Measurements from ENCODE around the gene HLA-B. TPM values are rescaled to one million over a fixed set of nuclear protein-coding genes. Genes with fewer than 3 reads are reported as not detected.

HLA-B gene
- total RNA-seq, 1 experiment from 2014 or later = 55.4 TPM

GRCh38 chr6:31350196-31351032, 6.6 kb downstream of the HLA-B start:
- Histone ChIP-seq H3K4me1 (ENCODE audit: insufficient read depth, low read length) (no peaks in the 10 kb centered on the region), H2AFZ (ENCODE audit: low read length) (no peak overlapping the region), H3K4me3 (ENCODE audit: low read length) (no peak overlapping the region), H3K27me3 (ENCODE audit: low read length) (0 out of 2 replicates have a peak, but pooled peaks cover 6% of the 10 kb centered on the region), H3K79me2 (ENCODE audit: low read length) (no peaks in the 10 kb centered on the region), H3K9me2 (replicated peaks; ENCODE audit: low read length) (no peaks in the 10 kb centered on the region), H3F3A (ENCODE audit: low read length, unreplicated experiment) (no peaks in the 10 kb centered on the region), H4K20me1 (ENCODE audit: low read length) (no peaks in the 10 kb centered on the region), H3K27ac (ENCODE audit: low read length) (no peak overlapping the region), H3K9ac (ENCODE audit: low read length) (no peak overlapping the region), H3K36me3 (ENCODE audit: low read depth, low read length) (no peaks in the 10 kb centered on the region), H3K4me2 (ENCODE audit: low read length) (no peak overlapping the region), H3K9me3 (ENCODE audit: low read length) (no peaks in the 10 kb centered on the region)
- BruUV-seq (replicated peaks) = no TSS peak
- ATAC-seq (no peak), DNase-seq (no peak)
- POLR2A ChIA-PET (ENCODE audit: unreplicated experiment) = no interaction called here
- intact Hi-C loops (cut with micrococcal nuclease) = no loop called here
- TF ChIP-seq, protein P1, sequence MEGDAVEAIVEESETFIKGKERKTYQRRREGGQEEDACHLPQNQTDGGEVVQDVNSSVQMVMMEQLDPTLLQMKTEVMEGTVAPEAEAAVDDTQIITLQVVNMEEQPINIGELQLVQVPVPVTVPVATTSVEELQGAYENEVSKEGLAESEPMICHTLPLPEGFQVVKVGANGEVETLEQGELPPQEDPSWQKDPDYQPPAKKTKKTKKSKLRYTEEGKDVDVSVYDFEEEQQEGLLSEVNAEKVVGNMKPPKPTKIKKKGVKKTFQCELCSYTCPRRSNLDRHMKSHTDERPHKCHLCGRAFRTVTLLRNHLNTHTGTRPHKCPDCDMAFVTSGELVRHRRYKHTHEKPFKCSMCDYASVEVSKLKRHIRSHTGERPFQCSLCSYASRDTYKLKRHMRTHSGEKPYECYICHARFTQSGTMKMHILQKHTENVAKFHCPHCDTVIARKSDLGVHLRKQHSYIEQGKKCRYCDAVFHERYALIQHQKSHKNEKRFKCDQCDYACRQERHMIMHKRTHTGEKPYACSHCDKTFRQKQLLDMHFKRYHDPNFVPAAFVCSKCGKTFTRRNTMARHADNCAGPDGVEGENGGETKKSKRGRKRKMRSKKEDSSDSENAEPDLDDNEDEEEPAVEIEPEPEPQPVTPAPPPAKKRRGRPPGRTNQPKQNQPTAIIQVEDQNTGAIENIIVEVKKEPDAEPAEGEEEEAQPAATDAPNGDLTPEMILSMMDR (conservative IDR thresholded peaks at IDR 0.05; ENCODE audit: low read depth, low read length) = no peak
- no peak for TF ChIP-seq EZH2 (IDR thresholded peaks at IDR 0.05; ENCODE audit: low read length, unreplicated experiment)
- no peak for TF ChIP-seq EZH2phosphoT487 (IDR thresholded peaks at IDR 0.05; ENCODE audit: borderline replicate concordance, low read length)
- CTCF ChIA-PET = no interaction called here

DNA sequence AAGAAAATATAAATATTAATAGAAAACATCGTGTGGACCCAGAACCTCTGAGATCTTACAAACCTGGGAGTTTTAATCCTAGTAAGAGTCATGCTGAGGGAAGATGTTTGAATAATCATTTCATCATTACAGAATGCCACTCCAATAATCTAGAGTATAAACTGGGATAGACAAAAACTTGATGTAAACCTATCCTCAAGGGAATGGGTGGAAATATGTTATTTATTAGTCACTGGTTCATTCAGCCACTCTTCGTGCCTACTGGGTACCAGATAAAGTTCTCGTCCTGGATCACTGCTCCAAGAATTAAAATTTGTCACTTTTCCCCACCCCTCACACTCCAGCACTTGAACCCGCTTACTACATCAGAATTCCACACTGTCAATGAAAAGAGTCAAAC, 7.7 kb downstream of the HLA-B start:
- no peak for TF ChIP-seq EZH2phosphoT487 (IDR thresholded peaks at IDR 0.05; ENCODE audit: borderline replicate concordance, low read length)
- TF ChIP-seq EZH2 (IDR thresholded peaks at IDR 0.05; ENCODE audit: low read length, unreplicated experiment) = no peak
- TF ChIP-seq, protein P1 (conservative IDR thresholded peaks at IDR 0.05; ENCODE audit: low read depth, low read length) = no peak
- Histone ChIP-seq H3K36me3 (ENCODE audit: low read depth, low read length) (no peaks in the 10 kb centered on the region), H2AFZ (ENCODE audit: low read length) (no peak overlapping the region), H3K4me1 (ENCODE audit: insufficient read depth, low read length) (no peaks in the 10 kb centered on the region), H3K9me3 (ENCODE audit: low read length) (no peaks in the 10 kb centered on the region), H3K9me2 (replicated peaks; ENCODE audit: low read length) (no peaks in the 10 kb centered on the region), H3K27me3 (ENCODE audit: low read length) (0 out of 2 replicates have a peak, but pooled peaks cover 6% of the 10 kb centered on the region), H3F3A (ENCODE audit: low read length, unreplicated experiment) (no peaks in the 10 kb centered on the region), H3K9ac (ENCODE audit: low read length) (no peak overlapping the region), H4K20me1 (ENCODE audit: low read length) (no peaks in the 10 kb centered on the region), H3K4me2 (ENCODE audit: low read length) (no peak overlapping the region), H3K27ac (ENCODE audit: low read length) (no peak overlapping the region), H3K4me3 (ENCODE audit: low read length) (no peak overlapping the region), H3K79me2 (ENCODE audit: low read length) (no peaks in the 10 kb centered on the region)
- CTCF ChIA-PET = no interaction called here
- intact Hi-C loops (cut with micrococcal nuclease) = no loop called here
- ATAC-seq = no peak
- POLR2A ChIA-PET (ENCODE audit: unreplicated experiment) = no interaction called here
- no peak for DNase-seq
- no TSS peak for BruUV-seq (replicated peaks)

All from PC-3 (cell line).